TTC549 (cell line): ENCODE measurements around the gene KRT9.
"Not testable (repeated sequence)": the region's sequence is repeated elsewhere in the genome, so short reads cannot be mapped to it uniquely, and the experiment has no call there.

Source experiments
- FAIRE-seq: peaks from 2 replicates; lab custom pipeline; 2012; peaks lifted over from hg19 to GRCh38; lab: Jason Lieb, UNC

Gene KRT9

GRCh38 chr17:41571561-41572434 is at the start of gene KRT9:
Gene KRT9 (minus strand): TSS chr17:41572059. CDS start chr17:41571992, 67 bp downstream.
- FAIRE-seq: no peak

- not testable (repeated sequence) for FAIRE-seq
These were observed 49.6 kb upstream of the KRT9 start for GRCh38 chr17:41621435-41621817.

GRCh38 chr17:41620583-41621434 is 49.0 kb upstream of the KRT9 start:
- no peak for FAIRE-seq

GRCh38 chr17:41619927-41620582 is 48.2 kb upstream of the KRT9 start:
- not testable (repeated sequence) for FAIRE-seq

- FAIRE-seq: no peak
These were observed 47.4 kb upstream of the KRT9 start for GRCh38 chr17:41619036-41619926.

GRCh38 chr17:41618341-41619035 is 46.6 kb upstream of the KRT9 start:
- FAIRE-seq: no peak

- no peak for FAIRE-seq
These were observed 45.8 kb upstream of the KRT9 start for GRCh38 chr17:41617698-41618097.

- no peak for FAIRE-seq
These were observed 45.3 kb upstream of the KRT9 start for GRCh38 chr17:41617136-41617535.

- not testable (repeated sequence) for FAIRE-seq
These were observed 44.6 kb upstream of the KRT9 start for GRCh38 chr17:41616486-41616885.

- FAIRE-seq: no peak
These were observed 43.6 kb upstream of the KRT9 start for GRCh38 chr17:41615454-41615853.

- not testable (repeated sequence) for FAIRE-seq
These were observed 42.9 kb upstream of the KRT9 start for GRCh38 chr17:41614767-41615166.

- no peak for FAIRE-seq
These were observed 42.2 kb upstream of the KRT9 start for GRCh38 chr17:41614098-41614497.

- no peak for FAIRE-seq
These were observed 41.6 kb upstream of the KRT9 start for GRCh38 chr17:41613277-41614082.

GRCh38 chr17:41612376-41613160 is 40.7 kb upstream of the KRT9 start, which contains the start of gene KRT16:
Gene KRT16 (minus strand): TSS chr17:41612767. CDS start chr17:41612688, 79 bp downstream.
- not testable (repeated sequence) for FAIRE-seq

- FAIRE-seq: no peak
These were observed 39.2 kb upstream of the KRT9 start for GRCh38 chr17:41610965-41611640.

GRCh38 chr17:41610061-41610517 is 38.2 kb upstream of the KRT9 start:
- FAIRE-seq: not testable (repeated sequence)

GRCh38 chr17:41606930-41607329 is 35.1 kb upstream of the KRT9 start:
- FAIRE-seq: not testable (repeated sequence)

GRCh38 chr17:41602524-41602923 is 30.7 kb upstream of the KRT9 start:
- no peak for FAIRE-seq
